Epithelial cell of proximal tubule (primary cell): Measurements from ENCODE around the gene RIC1. TPM values are rescaled to one million over a fixed set of nuclear protein-coding genes. Genes with fewer than 3 reads are reported as not detected.

Experiments used
- DNase-seq: peaks from one replicate; pipeline ENCODE4 v3.0.0-alpha.2; 2011; ENCODE audit warnings: low read depth
- H3K4me3 ChIP-seq: 2 replicates; pipeline ENCODE4 v1.5.1; 2011; ENCODE audit warnings: low read depth, mild to moderate bottlenecking, low read length
- total RNA-seq: library from RNA; depleted of rRNA; stranded (reverse); fragments of >200 nt; gene quantifications from 2 replicates; pipeline ENCODE4 v1.2.3, GENCODE V29; 2015
- TF ChIP-seq, protein P1 (sequence below): conservative IDR thresholded peaks from 2 replicates; pipeline ENCODE4 v1.5.1; 2012; ENCODE audit warnings: low read depth, mild to moderate bottlenecking, low read length

Gene RIC1
- total RNA-seq, 1 donor from 2014 or later, result 12.7 TPM

- H3K4me3 ChIP-seq, result no peak overlapping the region
- TF ChIP-seq, protein P1, sequence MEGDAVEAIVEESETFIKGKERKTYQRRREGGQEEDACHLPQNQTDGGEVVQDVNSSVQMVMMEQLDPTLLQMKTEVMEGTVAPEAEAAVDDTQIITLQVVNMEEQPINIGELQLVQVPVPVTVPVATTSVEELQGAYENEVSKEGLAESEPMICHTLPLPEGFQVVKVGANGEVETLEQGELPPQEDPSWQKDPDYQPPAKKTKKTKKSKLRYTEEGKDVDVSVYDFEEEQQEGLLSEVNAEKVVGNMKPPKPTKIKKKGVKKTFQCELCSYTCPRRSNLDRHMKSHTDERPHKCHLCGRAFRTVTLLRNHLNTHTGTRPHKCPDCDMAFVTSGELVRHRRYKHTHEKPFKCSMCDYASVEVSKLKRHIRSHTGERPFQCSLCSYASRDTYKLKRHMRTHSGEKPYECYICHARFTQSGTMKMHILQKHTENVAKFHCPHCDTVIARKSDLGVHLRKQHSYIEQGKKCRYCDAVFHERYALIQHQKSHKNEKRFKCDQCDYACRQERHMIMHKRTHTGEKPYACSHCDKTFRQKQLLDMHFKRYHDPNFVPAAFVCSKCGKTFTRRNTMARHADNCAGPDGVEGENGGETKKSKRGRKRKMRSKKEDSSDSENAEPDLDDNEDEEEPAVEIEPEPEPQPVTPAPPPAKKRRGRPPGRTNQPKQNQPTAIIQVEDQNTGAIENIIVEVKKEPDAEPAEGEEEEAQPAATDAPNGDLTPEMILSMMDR, result no peak
- DNase-seq, result no peak
These were observed 67.0 kb downstream of the RIC1 start for GRCh38 chr9:5695860-5696259.

DNA sequence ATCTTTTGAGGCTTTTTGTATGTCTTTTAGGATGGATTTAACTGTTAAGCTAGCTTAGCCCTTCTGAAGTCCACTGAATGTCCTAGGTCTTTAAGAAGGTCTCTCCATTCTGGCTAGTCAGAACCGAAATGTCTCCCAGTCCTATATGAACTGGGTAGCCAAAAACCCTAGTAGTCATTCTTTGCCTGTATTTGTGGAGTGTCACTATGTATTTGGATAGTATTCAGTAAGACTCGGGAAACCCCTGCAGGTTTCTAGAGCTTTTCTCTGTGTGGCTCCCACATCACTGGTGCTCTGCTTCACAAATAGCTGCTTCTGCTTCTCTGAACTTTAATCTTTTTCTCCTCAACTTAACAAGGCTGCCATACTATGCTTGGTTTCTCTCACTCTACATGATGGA is 68.0 kb downstream of the RIC1 start:
- no peak for DNase-seq
- no peak overlapping the region for H3K4me3 ChIP-seq
- TF ChIP-seq, protein P1, result no peak

DNA sequence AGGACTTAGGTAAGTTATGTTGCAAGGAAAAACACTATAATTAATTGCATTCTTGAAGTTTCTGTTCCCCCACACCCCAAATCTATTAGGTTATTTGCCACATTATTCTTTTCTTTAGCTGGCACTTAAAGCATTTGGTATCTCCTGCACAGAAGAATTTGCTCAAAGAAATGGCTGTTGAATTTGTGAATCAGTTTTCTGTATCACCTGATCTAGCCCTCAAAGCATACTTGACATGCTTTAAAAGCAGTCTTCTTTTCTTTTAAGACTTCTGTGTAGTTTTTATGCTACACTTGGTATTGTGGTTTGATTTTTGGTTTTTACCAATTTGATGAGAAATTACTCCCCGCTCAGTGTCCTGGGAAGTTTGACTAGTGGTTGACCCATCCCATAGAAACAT is 69.1 kb downstream of the RIC1 start:
- TF ChIP-seq, protein P1, result no peak
- no peak overlapping the region for H3K4me3 ChIP-seq
- no peak for DNase-seq

DNA sequence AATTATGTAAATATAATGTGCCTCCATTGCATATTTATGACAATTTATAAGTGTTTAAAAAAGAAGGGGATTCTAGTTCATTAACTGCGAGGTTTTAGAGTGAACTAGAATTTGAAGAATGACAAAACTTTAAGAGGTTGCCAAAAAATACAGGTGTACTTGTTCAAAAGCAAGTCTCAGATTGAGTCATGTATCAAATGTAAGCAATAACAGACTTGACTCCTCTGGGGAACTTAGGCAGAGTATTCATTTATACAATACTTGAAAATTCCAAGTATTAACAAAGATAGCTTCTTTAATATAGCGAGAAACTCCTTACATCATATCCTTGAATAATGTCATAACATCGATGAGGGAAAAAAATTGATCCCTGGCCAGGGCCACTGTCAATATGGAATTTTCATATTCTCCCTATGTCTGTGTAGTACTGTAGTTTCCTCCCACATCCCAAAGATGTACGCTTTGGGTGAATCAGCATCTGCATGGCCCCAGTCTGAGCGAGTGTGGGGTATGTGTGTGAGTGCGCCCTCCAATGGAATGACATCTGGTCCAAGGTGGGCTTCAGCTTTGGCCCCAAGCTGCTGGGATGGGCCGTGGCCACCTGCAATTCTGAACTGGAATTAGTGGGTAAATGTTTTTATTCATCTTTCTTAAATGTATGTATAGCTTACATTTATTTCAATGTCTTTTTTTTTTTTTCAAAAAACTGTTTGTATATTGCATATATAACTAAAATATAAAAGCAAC is 70.1 kb downstream of the RIC1 start:
- TF ChIP-seq, protein P1, result no peak
- H3K4me3 ChIP-seq, result no peak overlapping the region
- DNase-seq, result no peak

- TF ChIP-seq, protein P1, result no peak
- H3K4me3 ChIP-seq, result no peak overlapping the region
- DNase-seq, result no peak
These were observed 79.5 kb downstream of the RIC1 start for GRCh38 chr9:5708414-5708813.

- no peak overlapping the region for H3K4me3 ChIP-seq
- DNase-seq, result peak; percentile 76
- TF ChIP-seq, protein P1, result no peak
These were observed 83.9 kb downstream of the RIC1 start for GRCh38 chr9:5712651-5713390.
